GM18867 (cell line): ENCODE measurements around the gene KIAA0825.
"Not testable (repeated sequence)": the region's sequence is repeated elsewhere in the genome, so short reads cannot be mapped to it uniquely, and the experiment has no call there.

ENCODE experiments used
- ATAC-seq: cut with Tn5 transposase; IDR thresholded peaks from one replicate; pipeline ENCODE4 v1.9.1; 2021; ENCODE audit warnings: mild to moderate bottlenecking, moderate library complexity; ENCODE audit not compliant: unreplicated experiment

The KIAA0825 gene

DNA sequence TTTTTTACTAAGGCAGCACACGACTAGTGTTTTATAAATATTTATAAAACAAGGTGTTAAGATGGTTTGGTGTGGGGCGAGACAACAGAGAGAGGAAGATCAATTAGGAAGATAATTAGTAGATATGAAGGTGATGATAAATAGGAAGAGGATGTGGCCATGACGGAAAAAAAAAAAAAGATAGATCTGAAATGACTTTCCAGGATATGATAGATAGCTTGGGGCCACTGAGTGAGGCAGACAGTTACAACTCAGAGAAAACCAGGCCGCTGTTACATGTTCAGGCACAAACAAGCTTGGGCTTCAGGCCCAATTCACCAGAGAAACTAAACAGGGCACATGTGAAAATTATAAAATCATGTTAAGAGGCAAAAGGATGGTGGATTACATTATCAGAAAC, 43.2 kb downstream of the KIAA0825 start:
- ATAC-seq, result no peak

- ATAC-seq, result not testable (repeated sequence)
Observed at GRCh38 chr5:94573349-94573748, 45.1 kb downstream of the KIAA0825 start.

DNA sequence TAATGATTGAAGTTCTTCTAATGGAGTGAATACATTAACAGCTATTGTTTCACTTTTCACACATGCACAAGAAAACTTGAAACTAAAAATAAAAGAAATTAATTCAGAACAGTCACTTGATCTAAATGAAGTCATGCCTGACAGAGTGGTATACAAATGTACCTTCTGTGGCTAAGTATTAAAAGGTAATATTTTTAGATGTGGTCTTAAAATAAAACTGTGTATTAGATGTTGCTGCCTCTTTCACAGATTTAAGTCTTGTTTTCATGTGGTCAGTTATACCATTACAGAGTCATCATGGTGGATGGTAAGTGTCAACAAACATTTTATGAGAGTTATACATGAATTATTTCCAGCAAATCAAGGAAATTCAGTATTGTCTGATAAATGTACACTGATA, 47.0 kb downstream of the KIAA0825 start:
- no peak for ATAC-seq

DNA sequence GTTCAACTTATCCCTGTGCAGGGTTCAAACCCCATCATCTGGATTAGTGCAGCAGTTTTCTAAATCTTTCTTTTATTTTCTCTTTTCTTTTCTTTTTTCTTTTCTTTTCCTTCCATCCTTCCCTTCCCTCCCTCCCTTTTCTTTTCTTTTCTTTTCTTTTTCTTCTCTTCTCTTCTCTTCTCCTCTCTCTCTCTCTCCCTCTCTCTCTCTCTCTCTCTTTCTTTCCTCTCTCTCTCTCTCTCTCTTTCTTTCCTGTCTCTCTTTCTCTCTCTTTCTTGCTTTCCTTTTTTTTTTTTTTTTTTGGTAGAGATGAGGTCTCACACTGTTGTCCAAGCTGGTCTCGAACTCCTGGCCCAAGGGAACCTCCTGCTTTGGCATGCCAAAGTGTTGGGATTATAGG, 53.6 kb downstream of the KIAA0825 start:
- ATAC-seq, result no peak

DNA sequence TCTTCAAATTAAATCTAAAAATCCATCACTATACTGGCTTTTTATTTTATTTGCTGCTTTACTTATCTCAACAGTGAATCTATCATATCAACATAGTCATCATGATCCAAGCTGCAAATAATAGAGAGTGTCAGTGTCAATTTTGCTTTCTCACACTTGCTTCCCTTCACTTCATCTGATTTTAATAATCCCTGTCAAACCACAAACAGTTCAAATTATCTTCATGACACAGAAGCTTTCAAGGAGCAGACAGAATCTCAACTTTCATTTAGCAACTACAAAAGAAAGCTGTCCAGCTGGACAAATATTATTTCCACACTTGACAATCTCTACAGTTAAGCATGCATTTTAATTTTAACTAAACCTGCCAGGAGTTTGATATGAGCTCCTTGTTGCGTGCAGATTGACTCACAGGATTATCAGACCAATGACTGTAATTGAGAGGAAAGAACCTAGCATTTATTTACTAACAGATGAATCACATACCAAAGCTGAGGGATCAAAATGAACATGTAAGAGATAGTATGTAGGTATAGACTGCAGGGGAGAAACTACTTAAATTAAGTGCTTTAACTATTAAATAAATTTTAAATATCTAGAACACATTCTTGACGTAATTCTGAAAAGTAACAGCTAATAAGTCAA, 56.0 kb downstream of the KIAA0825 start:
- ATAC-seq, result no peak

DNA sequence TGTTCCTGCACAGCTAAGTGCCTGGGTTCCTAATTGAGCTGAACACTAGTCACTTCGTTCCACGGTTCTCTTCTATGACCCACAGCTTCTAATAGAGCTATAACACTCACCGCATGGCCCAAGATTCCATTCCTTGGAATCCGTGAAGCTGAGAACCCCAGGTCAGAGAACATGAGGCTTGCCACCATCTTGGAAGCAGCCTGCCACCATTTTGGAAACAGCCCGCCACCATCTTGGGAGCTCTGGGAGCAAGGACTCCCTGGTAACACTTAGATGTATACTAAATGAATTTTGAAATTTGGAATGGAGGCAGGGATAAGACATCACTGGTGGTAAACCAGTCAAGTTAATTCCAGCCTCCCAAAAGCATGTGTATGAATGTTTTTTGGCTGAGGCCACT, 60.4 kb downstream of the KIAA0825 start:
- ATAC-seq, result no peak

GRCh38 chr5:94551858-94552257, 66.5 kb downstream of the KIAA0825 start:
- peak; percentile 74 for ATAC-seq

- ATAC-seq, result no peak
Observed at GRCh38 chr5:94545870-94546625, 72.4 kb downstream of the KIAA0825 start.

DNA sequence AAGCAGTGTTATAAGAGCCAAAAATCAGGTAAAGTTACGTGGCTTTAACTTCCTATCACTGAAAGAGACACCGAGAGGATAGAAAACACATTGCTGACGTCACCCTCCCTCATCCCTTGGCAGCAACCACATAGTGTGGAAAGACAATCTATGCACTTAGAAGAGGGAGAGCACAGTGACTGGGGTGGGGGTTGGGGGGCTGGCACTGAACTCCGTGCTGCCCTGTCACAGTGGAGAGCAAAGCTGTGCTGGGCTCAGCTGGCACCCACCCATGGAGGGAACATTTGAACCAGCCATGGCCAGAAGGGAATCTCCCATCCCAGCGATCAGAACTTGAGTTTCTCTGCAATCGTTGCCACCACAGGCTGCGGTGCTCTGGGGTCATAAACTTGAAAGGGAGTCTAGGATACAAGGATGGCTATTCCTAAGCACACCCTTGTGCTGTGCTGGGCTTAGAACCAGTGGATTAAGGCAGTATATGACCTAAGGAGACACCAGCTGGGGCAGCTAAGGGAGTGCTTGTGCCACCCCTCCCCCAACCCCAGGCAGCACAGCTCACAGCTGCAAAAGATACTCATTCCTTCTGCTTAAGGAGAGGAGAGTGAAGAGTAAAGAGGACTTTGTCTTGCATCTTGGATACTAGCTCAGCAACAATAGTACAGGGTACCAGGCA, 73.4 kb downstream of the KIAA0825 start:
- no peak for ATAC-seq

DNA sequence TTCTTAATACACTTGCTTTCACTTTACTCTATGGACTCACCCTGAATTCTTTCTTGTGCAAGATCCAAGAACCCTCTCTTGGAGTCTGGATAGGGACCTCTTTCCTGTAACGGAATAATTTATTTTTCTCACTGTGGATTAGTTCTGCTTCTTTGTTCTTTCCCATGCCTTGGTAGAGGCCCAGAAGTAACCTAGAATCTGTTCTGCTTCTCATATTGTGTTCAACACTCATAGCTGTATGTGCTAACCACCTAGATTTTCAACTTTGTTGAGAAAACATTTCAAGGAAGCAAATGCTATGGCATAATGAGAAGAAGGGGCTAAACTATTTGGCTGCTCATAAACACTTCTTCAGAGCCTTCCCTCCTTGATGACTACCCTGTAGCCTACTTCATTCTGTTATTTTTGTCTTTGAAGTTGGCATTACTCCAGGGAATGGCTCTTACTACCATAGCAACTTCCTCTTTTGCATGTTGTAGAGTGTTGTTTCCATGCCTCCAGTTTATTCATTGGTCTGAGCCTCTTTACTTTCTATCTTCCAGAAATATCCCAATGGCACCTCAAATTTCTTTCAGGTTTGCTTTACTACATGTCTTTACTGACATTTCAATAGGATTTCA, 74.3 kb downstream of the KIAA0825 start:
- ATAC-seq, result peak; percentile 66

DNA sequence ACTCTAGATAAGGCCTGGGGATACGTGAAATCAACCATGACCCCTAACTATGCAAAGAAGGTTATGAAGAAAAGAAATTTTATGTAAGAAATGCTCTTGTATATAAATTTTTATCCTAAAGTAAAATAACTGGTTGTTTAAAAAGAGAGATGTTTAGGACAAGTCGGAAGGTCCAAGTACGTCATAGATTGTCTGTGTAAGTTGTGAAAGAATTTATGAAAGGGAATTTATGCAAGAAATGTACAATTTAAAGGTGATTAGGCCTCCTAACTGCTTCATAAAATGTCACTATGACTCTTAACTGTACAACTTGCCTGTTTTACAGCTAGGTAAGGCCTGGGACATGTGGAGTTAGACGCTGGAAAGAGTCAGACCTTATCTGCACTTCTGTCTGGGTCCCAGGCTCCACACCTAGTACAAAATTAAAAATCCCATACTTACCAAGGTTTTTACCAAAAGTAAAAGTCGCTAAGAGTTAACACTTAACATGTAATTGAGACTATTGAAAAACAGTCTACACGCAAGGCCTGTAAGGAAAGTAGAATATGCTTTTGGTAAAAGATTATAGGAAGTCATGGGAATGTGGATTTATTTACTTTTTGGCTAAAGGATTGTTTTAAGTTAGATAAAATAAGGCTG, 77.4 kb downstream of the KIAA0825 start:
- ATAC-seq, result no peak

DNA sequence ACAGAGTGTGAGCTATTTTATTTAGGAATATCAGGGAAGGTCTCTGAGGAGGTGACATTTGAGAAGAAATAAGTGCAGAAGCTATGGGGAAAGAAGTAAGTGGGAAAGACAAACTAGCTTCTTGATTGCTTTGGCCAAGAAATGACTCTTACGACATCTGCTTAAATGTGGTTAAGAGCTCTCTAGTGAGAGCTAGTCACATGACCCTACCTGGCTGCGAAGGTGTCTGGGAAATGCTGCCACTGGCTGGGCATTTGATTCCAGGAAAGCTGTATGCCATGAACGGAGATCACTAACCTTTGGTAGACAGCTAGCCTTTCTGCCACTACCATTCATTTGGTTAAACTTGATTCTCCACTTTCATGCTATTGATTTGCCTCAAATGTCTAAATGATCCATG, 80.1 kb downstream of the KIAA0825 start:
- no peak for ATAC-seq

GRCh38 chr5:94526706-94527105, 91.7 kb downstream of the KIAA0825 start:
- ATAC-seq, result no peak

- peak; percentile 92 for ATAC-seq
Observed at GRCh38 chr5:94524841-94525697, 93.3 kb downstream of the KIAA0825 start.

GRCh38 chr5:94523018-94523417, 95.4 kb downstream of the KIAA0825 start:
- no peak for ATAC-seq

DNA sequence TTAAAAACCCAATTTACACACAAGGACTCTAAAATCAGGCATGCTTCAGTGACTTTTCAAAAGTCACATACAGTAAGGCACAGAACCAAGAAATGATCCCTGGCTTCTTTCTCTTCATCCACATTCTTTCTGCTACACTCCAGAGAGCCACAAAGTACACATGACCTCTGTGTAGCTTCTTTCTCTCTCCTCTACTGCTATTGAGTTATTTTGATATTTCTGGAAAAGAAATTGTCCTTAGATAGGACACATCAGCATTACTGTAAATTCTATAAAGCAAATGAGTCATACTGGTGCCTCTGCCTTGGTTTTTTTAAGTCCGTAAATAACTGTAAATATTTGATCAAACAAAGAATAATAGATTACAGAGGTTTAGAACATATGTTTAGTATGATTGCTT, 96.3 kb downstream of the KIAA0825 start:
- no peak for ATAC-seq

GRCh38 chr5:94517490-94518488, 100.6 kb downstream of the KIAA0825 start:
- ATAC-seq, result no peak

- ATAC-seq, result no peak
Observed at GRCh38 chr5:94516148-94516547, 102.3 kb downstream of the KIAA0825 start.
